DND-41 (cell line): ENCODE measurements around the gene IL17REL.

Source experiments
- CTCF ChIP-seq: IDR thresholded peaks from 2 replicates; pipeline ENCODE4 v1.5.1; 2012; ENCODE audit warnings: borderline replicate concordance, low read length, moderate library complexity, mild to moderate bottlenecking; ENCODE audit not compliant: poor library complexity, severe bottlenecking; ENCODE audit errors: extremely low read depth
- EZH2 ChIP-seq: IDR thresholded peaks from 3 replicates; pipeline ENCODE4 v1.6.1; 2012; ENCODE audit warnings: borderline replicate concordance, low read depth, mild to moderate bottlenecking, moderate library complexity, low read length, inconsistent platforms; ENCODE audit not compliant: severe bottlenecking

- no peak for TF ChIP-seq CTCF
- TF ChIP-seq EZH2 = no peak
These were observed 6.2 kb upstream of the IL17REL start for GRCh38 chr22:50018608-50019285.
